GM23248 (cell line): ENCODE results near the gene MALL. TPM values are rescaled to one million over a fixed set of nuclear protein-coding genes. Genes with fewer than 3 reads are reported as not detected.
"Not testable (repeated sequence)": the region's sequence is repeated elsewhere in the genome, so short reads cannot be mapped to it uniquely, and the experiment has no call there.

Experiments
- DNase-seq: peaks from one replicate; pipeline ENCODE4 v3.0.0-alpha.2; 2015
- H2AFZ ChIP-seq: fragments of 200-600 bp; sonication (generic); 2 replicates; pipeline ENCODE4 v1.6.1; 2016; ENCODE audit warnings: antibody characterized with exemption
- H3F3A ChIP-seq: fragments of 200-600 bp; sonication (generic); 2 replicates; pipeline ENCODE4 v1.6.1; 2016; ENCODE audit warnings: mild to moderate bottlenecking, antibody characterized with exemption, mixed run types; ENCODE audit not compliant: insufficient read depth
- H3K27ac ChIP-seq: fragments of 200-600 bp; sonication (generic); 2 replicates; pipeline ENCODE4 v1.5.1; 2016; ENCODE audit warnings: mild to moderate bottlenecking
- H3K27me3 ChIP-seq: fragments of 200-600 bp; sonication (generic); replicated peaks from 2 replicates; pipeline ENCODE4 v1.6.1; 2016; ENCODE audit warnings: mild to moderate bottlenecking; ENCODE audit not compliant: insufficient read depth
- H3K36me3 ChIP-seq: fragments of 200-600 bp; sonication (generic); 2 replicates; pipeline ENCODE4 v1.6.1; 2016; ENCODE audit warnings: low read depth, mild to moderate bottlenecking
- H3K4me1 ChIP-seq: fragments of 200-600 bp; sonication (generic); 2 replicates; pipeline ENCODE4 v1.6.1; 2016; ENCODE audit warnings: mild to moderate bottlenecking; ENCODE audit not compliant: insufficient read depth
- H3K4me2 ChIP-seq: fragments of 200-600 bp; sonication (generic); one replicate; pipeline ENCODE4 v1.6.1; 2016; ENCODE audit warnings: mild to moderate bottlenecking; ENCODE audit not compliant: unreplicated experiment
- H3K4me3 ChIP-seq: fragments of 200-600 bp; sonication (generic); 2 replicates; pipeline ENCODE4 v1.5.1; 2016; ENCODE audit warnings: mild to moderate bottlenecking
- H3K79me2 ChIP-seq: fragments of 200-600 bp; sonication (generic); 2 replicates; pipeline ENCODE4 v1.6.1; 2016; ENCODE audit warnings: mild to moderate bottlenecking; ENCODE audit not compliant: insufficient read depth
- H3K9ac ChIP-seq: fragments of 200-600 bp; sonication (generic); 2 replicates; pipeline ENCODE4 v1.6.1; 2016; ENCODE audit warnings: mild to moderate bottlenecking
- H3K9me2 ChIP-seq: fragments of 200-600 bp; sonication (generic); 2 replicates; pipeline ENCODE4 v1.6.1; 2016; ENCODE audit warnings: mixed run types, mild to moderate bottlenecking, moderate library complexity; ENCODE audit not compliant: insufficient read depth
- H3K9me3 ChIP-seq: fragments of 200-600 bp; sonication (generic); one replicate; pipeline ENCODE4 v1.6.1; 2017; ENCODE audit warnings: low read depth
- H4K20me1 ChIP-seq: fragments of 200-600 bp; sonication (generic); 2 replicates; pipeline ENCODE4 v1.6.0; 2016; ENCODE audit not compliant: insufficient read depth
- WGBS, 2 experiments: methylation state at CpG; one replicate each; pipeline ENCODE4 v1.1.6; 2015 to 2017; ENCODE audit warnings: low lambda C conversion rate in 2 of 2, low coverage in 1 of 2; ENCODE audit errors: missing lambda C conversion rate in 2 of 2; 5-methylcytosine and 5-hydroxymethylcytosine counted together
- in situ Hi-C: fragments of 300-500 bp; cut with MboI; formaldehyde crosslinking; loops from 2 replicates; pipeline ENCODE4 v1.15.0; 2020
- polyA plus RNA-seq: library from polyadenylated mRNA; unstranded; fragments of >200 nt; fragmentation: Nextera tagmentation; extraction: Ambion mirVana; gene quantifications from 2 replicates; pipeline ENCODE4 v1.2.1, GENCODE V29; 2016
- total RNA-seq: library from RNA; depleted of rRNA; stranded (reverse); fragments of >200 nt; shearing (Covaris generic); gene quantifications from 2 replicates; pipeline ENCODE4 v1.2.3, GENCODE V29; 2014

MALL gene
- total and polyA plus RNA-seq, 2 experiments from 2014 or later, result 43.7 to 61.6 TPM

DNA sequence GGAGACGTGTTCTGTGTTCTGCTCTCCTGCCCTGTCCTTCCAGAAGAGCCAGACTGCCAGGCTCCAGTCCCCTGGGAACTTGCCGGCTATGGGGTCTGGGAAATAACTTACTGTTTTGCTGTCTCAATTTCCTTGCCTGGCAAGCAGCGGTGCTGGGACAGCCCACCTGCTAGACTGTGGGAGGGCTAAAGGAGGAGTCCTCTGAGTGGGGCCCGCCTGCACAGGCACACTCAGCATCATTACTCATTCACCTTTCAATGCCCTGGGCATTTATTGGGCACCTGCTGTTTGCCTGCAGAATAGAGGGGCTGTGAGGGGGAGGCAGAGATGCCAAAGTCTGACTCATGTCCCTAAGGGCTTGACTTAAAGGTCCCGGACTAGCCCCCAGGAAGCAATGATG is 65.4 kb downstream of the MALL start:
- H3K9ac ChIP-seq, H3K9me2 ChIP-seq, H3K4me3 ChIP-seq, in situ Hi-C loops, H3K9me3 ChIP-seq, H3K4me2 ChIP-seq, H3K27ac ChIP-seq, H4K20me1 ChIP-seq, H3K79me2 ChIP-seq, H3K27me3 ChIP-seq, H3K4me1 ChIP-seq, H3F3A ChIP-seq, H2AFZ ChIP-seq, H3K36me3 ChIP-seq, DNase-seq: not testable (repeated sequence)
- no CpG with 5 or more reads among the region's 5 CpGs for WGBS, 2 experiments

GRCh38 chr2:110049769-110050168 is 65.9 kb downstream of the MALL start:
- H3K9me2 ChIP-seq, H2AFZ ChIP-seq, H3K4me2 ChIP-seq, DNase-seq, H3K27ac ChIP-seq, H3K4me1 ChIP-seq, H3K79me2 ChIP-seq, H3F3A ChIP-seq, H3K36me3 ChIP-seq, H3K9me3 ChIP-seq, in situ Hi-C loops, H3K27me3 ChIP-seq, H4K20me1 ChIP-seq, H3K4me3 ChIP-seq, H3K9ac ChIP-seq: not testable (repeated sequence)
- 10 to 58% methylated on average over 2 to 3 of the region's 5 CpGs for WGBS, 2 experiments

GRCh38 chr2:110048255-110049197 is 67.1 kb downstream of the MALL start:
- in situ Hi-C loops, result not testable (repeated sequence)

GRCh38 chr2:110047225-110047624 is 68.4 kb downstream of the MALL start:
- H4K20me1 ChIP-seq, H3K9me2 ChIP-seq, H3K4me3 ChIP-seq, H3K9me3 ChIP-seq, DNase-seq, H3K27me3 ChIP-seq, H3K9ac ChIP-seq, H3K36me3 ChIP-seq, H3K27ac ChIP-seq, H2AFZ ChIP-seq, H3K4me2 ChIP-seq, H3K79me2 ChIP-seq, in situ Hi-C loops, H3K4me1 ChIP-seq, H3F3A ChIP-seq: not testable (repeated sequence)
- no CpG with 5 or more reads among the region's 4 CpGs for WGBS, 2 experiments

More at GRCh38 chr2:110048255-110049197, 67.1 kb downstream of the MALL start:
- H3K9me3 ChIP-seq, H2AFZ ChIP-seq, H3K36me3 ChIP-seq, H3K4me1 ChIP-seq, DNase-seq, H3K27me3 ChIP-seq, H3F3A ChIP-seq, H3K9ac ChIP-seq, H3K9me2 ChIP-seq, H3K4me2 ChIP-seq, H3K79me2 ChIP-seq, H3K4me3 ChIP-seq, H4K20me1 ChIP-seq, H3K27ac ChIP-seq: not testable (repeated sequence)
- WGBS, 2 experiments, result 72 to 74% methylated on average over 14 to 15 of the region's 16 CpGs

DNA sequence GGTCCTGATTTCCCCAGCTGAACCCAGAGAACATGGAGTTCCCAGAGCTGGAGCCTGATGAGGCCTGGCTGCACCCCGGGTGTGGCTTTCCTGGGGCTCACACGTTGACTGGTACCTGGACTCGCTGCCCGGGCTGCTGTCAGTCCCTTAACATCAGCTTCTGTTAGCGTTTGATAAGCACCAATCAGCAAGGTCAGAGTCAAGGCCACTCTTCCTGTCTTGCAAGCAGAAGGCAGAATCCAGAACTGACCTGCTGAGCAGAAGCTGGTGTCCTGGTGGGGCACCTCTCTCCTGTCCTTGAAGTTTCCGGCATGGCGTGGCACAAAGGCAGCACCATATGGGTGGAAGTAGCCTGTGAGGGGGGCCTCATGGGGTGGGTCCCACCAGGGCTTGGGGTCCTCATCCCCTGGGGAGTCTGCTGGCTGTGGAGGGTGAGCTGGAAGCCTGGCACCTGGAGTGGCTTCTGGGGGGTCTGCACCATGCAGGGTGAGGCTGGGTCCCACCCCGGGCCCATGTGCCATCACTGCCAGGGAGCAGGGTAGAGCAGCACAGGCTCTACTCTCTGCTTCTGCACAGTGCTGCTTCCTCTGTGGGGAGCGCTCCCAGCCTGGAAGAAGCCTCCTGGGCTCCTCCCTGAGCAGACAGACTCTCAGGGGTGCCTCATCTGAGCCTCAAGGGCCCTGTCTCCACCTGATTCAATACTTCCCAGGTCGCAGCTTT is 73.5 kb downstream of the MALL start:
- H3K9me2 ChIP-seq, H3K36me3 ChIP-seq, H3K27ac ChIP-seq, H3K9me3 ChIP-seq, H3K27me3 ChIP-seq, H2AFZ ChIP-seq, H3K9ac ChIP-seq, H3K4me1 ChIP-seq, in situ Hi-C loops, H3K4me2 ChIP-seq, H3F3A ChIP-seq, H4K20me1 ChIP-seq, DNase-seq, H3K4me3 ChIP-seq, H3K79me2 ChIP-seq: not testable (repeated sequence)
- WGBS, 2 experiments, result no CpG with 5 or more reads among the region's 10 CpGs

- H3K4me1 ChIP-seq, H3K27ac ChIP-seq, H3K27me3 ChIP-seq, H3F3A ChIP-seq, H3K4me3 ChIP-seq, H2AFZ ChIP-seq, H4K20me1 ChIP-seq, H3K9me2 ChIP-seq, H3K79me2 ChIP-seq, H3K9me3 ChIP-seq, H3K36me3 ChIP-seq, H3K4me2 ChIP-seq, DNase-seq, H3K9ac ChIP-seq, in situ Hi-C loops: not testable (repeated sequence)
- 100% methylated on average over 1 of the region's 9 CpGs; no CpG with 5 or more reads in 1 of the 2 experiments for WGBS, 2 experiments
These were observed 78.3 kb downstream of the MALL start for GRCh38 chr2:110037336-110037735.

DNA sequence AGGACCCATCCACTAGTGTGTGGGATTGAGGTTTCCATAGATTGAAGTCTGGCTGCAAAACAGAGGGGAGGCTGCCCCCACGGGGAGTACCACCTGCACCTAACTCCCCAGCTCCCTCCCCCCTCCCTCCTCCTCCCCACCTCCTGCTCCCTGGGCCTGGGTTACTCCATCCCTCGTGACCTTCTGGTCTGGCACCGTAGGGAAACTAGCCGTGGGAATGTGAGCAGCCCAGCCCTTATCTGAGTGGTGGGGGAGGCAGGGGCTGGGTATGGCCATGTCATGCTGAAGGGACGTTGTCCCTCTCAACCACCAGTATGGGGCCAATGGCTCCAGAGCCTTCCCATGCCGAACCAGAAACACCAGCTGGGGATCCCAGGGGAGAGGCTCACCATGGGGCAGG is 80.2 kb downstream of the MALL start:
- in situ Hi-C loops, result not testable (repeated sequence)
- WGBS, 2 experiments, result no CpG with 5 or more reads among the region's 6 CpGs

More for the DNA sequence above, 80.2 kb downstream of the MALL start:
- not testable (repeated sequence) for H3K79me2 ChIP-seq, H2AFZ ChIP-seq, H3K4me3 ChIP-seq, H3K9me2 ChIP-seq, H3K4me2 ChIP-seq, H3K27me3 ChIP-seq, H3F3A ChIP-seq, H3K4me1 ChIP-seq, H4K20me1 ChIP-seq, H3K9ac ChIP-seq, H3K36me3 ChIP-seq, H3K27ac ChIP-seq, H3K9me3 ChIP-seq, DNase-seq
